COR-L47 (cell line): Measurements from ENCODE around the gene MAGI3.
A peak's percentile ranks its signal among the peaks of the same experiment; 100 is the strongest.

ENCODE experiments used
- DNase-seq: peaks from one replicate; lab custom pipeline; 2025; lab: John Stamatoyannopoulos, UW

The MAGI3 gene

DNA sequence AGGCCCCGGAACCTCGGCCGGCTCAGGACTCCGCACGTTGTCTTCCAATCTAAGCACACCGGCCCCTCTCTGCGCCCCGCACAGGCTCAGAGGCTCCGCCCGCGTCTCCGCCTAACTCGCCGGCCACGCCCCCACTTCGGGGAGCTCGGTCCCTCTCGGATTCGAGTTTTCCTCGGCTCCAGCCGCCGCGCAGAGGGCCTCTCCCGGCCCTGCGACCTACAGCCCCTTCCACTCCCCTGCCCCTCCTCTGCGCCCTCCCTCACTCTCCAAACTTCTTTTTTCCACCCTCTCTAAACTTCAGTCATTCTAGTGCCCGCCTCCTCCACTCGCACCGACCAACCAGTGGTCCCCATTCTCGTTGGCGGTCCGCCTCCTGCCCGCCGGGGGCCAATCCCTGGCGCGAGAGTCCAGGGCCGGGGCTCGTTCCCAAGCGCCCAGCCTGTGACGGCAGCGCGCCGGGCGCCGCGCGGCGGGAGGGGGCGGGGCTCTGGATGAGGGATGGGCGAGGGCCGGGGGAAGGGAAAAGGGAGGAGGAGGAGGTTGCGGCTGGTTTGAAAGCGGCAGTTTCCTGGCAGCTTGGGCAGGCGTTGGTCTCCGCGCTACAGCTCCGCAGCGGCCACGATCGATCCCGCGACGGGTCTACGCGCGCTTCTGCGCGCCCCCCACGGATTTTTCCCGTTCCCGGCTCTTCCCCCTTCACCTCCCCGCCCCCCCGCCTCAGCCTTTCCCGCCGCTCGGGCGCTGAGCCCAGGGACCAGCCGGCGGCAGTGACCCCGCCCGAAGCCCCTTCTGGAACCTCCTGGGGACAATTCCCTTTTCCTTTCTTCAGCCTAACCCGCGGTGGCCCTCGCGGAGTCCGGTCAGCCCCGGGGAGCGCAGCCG, at the start of gene MAGI3:
MAGI3 (plus strand) TSS at position 563 of the 882 bp plus-strand sequence. CDS start 519 bp downstream, outside the sequence.
- DNase-seq, result peak; percentile 98

DNA sequence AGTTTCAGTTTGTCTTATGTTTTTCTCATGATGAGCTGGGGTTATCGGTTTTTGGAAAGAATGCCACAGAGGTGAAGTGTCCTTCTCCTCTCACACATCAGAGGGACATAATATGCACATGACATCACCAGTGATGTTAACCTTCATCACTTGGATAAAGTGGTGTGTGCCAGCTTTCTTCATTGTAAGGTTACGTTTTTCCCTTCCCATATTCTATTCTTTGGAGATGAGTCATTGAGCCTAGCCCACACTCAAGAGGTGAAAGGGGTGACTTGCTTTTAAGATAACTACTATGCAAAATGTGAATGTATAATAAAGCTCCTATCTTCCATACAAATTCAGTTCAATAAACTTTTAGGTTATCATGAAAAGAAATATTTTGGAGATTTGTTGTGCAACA, 36.7 kb upstream of the MAGI3 start:
- no peak for DNase-seq

DNA sequence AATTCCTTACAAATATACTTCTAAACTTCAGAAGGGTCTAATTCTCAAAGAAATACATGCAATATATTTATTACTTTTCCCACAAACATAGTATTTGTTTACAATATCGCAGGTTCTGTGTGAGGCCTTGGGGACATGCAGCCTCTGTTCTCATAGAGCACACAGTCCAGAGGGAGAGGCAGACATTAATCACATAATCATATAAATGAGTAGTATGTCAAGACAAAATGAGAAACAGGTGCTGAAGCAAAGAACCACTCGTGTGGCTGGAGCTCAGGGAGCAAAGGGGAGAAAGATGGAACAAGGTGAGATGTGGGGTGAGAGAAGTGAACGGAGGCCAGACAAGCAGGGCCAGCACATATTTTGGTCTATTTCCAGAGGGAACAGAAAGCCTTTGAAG, 26.4 kb upstream of the MAGI3 start:
- no peak for DNase-seq

DNA sequence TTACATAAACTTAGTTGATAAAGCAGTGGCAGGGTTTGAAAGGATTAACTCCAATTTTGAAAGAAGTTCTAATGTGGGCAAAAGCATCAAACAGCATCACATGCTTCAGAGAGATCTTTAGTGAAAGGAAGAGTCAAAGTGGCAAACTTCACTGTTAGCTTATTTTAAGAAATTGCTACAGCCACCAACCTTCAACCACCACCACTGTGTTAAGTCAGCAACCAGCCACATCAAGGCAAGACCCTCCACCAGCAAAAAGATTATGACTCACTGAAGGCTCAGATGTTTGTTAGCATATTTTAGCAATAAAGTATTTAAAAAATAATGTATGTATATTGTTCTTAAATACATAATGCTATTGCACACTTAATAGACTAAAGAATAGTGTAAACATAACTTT, 21.3 kb upstream of the MAGI3 start:
- no peak for DNase-seq

DNA sequence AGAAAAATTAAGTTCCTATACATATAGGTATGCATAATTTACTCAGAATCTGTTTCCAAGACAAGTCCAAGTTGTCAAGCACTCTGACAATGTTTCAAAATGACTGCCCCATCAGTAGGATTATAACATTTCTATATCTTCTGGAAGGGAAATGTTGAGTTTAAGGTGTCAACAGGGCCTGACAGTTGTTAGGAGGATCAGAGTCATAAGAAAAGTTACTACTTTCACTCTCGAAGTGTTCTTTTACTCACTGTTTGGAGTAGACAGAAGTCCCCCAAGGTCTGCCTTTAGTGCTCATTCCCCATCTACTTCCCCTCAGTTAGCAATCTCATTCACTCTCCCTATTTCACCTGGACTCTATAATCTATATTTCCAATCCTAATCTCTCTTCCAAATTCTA, 20.6 kb upstream of the MAGI3 start:
- no peak for DNase-seq

DNA sequence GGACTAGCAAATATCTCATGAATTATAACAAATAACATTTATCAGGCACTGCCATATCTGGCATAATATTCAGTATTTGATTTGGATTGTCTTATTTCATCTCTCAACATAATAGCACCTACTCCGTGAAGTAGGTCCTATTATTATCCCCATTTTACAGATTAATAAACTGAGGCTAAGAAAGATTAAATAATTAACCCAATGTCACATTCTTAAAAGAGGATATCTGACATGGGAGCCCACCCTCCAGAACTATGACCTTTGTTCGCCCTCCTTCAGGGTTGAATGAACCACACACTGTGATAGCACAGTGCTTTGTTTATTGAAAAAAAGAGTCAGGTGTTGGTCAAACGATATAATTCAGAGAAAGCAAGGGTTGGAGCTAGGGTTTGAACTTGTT, 19.4 kb upstream of the MAGI3 start:
- DNase-seq, result no peak

DNA sequence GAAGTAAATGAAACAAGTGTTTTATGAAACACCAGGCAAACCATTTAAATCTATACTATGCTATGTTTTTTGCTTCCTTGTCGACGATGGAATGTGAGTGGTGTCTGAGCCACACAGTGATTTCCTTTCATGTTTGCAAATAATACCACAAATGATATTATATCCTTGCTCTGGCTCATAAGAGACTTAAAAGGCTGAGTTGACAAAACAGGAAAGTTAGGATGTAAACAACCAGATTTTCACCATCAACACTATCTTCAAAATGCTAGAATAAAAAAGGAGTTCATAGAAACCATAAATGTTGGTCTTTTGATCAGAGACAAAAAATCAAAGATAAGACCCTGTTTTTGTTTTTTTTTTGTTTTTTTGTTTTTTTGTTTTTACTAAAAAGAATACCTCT, 17.8 kb upstream of the MAGI3 start:
- DNase-seq, result no peak

DNA sequence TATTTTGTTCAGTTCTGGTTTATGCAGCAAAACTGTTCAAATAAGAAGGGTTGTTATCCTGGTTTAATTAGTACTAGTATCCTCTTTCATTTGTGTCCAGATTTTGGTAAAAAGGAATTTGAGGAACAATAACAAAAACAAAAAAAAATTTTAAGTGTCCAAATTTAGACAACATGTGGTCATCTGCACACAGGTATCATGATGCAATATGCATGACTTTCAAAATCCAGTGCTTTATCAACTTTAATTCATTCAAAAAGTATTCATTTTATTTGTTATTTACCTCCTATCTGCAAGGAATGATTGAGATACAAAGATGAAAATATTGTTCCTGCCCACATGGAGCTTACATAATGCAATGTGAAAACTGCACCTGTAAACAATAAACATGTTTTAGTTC, 16.7 kb upstream of the MAGI3 start:
- DNase-seq, result no peak

DNA sequence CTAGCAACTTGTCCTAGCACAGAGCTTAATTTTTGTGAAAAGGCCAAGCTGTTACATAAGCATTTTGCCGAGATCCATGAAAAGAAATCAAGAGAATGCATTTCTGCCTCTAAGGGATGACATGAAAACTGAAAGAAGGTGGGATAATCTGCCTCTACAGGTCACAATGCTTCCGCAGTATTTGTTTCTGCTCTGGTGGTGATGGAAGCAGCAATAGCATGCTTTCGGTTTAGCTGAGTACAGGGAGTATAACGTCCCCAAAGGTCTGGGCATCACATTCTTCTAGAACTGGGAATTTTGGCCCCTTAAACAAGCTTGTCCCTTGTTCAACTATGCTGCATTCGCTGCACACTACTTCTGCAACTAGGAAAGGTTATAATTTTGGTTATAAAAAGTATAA, 14.4 kb upstream of the MAGI3 start:
- no peak for DNase-seq

DNA sequence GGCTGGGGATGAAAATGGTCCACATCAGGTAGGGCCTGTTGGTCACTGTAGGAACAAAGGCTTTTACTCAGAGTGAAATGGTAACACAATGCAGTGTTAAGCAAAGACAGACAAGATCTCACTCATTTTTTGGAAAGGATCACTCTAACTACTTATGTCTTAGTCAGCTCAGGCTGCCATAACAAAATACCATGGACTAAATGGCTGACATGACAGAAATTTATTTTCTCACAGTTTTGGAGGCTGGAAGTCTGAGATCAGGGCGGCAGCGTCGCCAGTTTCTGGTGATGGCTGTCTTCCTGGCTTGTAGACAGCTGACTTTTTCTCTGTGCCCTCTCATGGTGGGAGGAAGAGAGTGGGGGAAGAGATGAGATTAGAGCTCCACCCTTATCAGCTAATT, 10.2 kb upstream of the MAGI3 start:
- DNase-seq, result no peak

DNA sequence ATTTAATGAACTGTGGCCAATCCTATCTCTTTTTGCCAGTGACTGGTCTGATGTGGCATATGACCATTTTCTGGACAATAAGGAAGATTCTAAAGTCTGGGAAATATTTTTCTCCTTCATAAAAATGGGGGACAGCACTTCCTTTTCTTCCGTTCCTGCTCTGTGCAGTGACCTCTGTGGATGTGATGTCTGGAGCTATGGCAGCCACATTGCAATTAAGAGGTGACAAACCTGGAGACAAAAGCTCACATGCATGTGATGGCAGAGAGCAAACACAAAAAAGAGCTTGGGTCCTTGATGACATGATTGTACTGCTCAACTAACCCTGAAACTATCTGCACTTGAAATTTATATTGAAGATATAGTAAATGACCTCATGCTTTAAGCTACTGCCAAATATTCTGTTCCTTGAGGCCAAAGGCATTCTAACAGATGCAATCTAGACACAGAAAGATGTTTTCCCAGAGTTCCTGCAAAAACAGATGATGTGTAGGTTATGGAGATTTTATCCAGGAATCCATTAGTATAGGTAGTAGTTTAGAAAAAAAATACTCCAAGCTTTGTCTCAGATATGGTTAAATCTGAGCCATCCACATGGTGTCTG, 2.2 kb upstream of the MAGI3 start:
- no peak for DNase-seq

DNA sequence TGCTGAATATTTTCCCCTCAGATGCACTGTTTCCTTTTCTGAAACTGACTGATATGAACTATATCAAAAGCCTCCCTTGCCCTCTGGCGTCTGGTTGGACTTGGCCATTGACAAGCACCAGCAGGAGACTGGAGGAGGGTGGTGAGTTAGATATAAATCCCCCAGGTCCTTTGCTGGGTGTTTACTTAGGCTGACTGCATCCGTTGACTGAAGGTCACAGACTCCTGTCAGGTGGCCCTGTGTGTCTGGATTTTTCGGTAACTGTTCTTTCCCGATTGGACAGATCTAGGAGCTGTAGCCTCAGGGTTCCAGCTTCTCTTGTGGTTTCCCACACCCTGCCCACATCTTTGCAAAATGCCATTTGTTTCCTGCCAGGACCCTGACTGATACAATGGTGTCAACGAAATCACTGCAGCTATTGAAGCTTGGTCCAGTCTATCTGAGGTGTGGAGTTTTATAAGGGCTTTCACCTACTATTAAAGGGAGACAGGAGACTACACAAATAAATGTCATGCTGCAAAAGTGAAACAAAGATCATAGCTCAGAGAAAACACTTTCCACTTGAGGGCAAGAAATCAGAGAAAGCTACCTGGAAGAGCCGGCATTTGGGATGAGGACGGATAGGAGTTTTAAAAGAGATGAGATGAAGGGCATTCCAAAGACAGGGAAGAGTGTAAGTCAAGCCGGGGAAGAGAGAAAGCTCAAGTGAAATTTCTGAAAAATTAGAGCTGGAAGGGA, 1.5 kb upstream of the MAGI3 start:
- peak; percentile 71 for DNase-seq

DNA sequence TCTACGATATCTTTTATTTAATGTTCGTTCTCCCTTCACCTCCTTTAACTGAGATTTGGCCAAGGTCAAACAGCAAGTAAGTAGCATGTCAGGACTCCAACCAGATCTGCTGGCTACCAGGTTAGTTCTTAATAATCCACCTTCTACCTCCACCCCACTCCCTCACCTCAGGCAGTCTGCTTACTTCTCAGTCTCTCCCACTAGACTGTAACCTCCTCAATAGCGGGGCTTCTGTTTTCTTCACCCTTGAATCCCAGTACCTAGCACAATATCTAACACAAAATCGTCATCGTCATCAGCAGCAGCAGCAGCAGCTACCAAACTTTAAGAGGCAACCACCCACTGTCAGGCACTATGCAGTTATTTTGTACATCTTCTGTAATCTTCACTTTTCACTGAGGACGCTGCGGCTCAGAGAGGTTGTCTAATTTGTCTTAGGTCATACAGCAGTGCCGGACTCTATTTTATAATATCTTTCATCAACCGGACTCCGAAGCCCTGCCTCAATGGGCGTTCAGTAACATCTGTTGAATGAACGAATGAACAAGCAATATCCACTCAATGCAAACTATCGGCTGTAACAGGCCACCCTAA, 859 bp upstream of the MAGI3 start:
- no peak for DNase-seq

DNA sequence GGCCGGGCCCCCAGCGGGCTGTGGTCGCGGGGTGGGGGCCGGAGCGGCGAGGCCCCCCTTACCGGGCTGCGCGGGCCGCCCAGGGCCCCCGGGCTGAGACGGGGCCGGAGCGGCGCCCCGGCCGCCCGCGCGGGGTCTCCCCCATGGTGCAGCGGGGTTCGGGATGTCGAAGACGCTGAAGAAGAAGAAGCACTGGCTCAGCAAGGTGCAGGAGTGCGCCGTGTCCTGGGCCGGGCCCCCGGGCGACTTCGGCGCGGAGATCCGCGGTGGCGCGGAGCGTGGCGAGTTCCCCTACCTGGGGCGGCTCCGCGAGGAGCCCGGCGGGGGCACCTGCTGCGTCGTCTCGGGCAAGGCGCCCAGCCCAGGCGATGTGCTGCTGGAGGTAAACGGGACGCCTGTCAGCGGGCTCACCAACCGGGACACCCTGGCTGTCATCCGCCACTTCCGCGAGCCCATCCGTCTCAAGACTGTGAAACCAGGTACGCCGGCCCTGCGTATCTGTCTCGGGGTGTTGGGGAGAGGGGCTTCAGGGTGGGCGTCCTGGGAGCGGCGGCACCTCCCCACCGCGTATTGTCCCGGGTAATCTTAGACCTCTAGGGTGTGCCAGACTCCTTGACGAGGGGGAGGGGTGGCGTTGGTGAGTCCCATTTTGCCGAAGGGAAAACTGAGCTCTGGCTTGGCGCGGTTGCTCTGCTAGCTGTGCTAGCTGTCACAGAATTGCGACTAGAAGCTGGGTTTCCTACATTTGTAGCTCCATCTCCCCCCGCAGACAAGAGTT, 745 bp downstream of the MAGI3 start:
- DNase-seq, result peak; percentile 39

DNA sequence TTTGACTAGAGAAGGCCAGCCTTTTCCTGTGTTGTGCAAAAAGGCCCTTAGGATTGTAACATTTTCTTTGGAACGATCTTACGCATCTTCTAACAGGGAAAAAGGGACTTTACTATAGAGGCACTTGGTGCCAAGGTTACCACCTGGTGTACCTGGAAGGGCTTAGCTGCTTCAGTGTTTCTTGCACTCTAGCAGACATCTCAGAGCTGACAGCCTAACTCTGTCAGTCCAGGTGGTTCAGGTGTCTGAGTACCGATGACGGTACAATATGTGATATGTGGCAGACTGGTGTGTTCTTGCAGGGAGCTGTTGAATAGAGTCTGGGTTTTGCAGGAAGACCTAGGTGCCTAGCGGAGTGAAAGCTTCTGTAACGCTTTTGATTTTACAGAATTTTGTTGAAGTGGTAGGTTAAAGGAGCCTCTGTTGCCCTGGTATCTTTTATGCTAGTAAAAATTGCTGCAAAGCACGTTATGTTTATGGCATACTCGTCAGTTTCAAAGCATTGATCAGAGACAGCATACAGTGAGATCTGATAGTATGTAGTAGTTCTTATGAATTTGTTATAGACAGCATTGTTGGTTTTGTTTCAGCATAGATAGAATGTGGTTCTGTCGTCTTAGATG, 1.4 kb downstream of the MAGI3 start:
- peak; percentile 22 for DNase-seq

DNA sequence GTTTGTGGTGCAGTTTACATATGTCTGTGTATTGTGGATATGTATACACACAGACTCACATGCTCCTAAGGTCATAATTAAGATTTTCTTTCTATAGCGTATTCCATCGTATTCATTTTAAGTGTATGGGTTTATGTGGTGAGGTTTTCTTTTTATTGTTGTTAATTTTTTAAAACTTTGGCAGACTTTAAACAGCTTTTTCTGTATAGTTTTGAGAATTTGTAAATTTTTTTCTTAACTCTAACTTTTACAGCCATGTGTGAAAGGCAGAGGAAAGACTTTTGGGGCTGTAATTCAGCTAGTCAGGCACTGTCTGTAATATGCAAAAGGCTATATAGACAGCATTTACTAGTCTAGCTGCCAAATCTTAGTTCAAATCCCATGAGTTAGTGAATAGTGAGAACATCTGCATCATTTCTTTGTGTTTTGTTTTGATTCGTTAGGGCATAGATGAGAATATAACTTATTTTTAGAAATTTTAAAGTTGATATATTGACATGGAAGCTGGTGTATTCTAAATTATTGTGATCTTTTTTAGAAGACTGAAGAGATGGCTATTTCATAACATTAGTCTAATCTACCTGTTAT, 2.3 kb downstream of the MAGI3 start:
- no peak for DNase-seq

DNA sequence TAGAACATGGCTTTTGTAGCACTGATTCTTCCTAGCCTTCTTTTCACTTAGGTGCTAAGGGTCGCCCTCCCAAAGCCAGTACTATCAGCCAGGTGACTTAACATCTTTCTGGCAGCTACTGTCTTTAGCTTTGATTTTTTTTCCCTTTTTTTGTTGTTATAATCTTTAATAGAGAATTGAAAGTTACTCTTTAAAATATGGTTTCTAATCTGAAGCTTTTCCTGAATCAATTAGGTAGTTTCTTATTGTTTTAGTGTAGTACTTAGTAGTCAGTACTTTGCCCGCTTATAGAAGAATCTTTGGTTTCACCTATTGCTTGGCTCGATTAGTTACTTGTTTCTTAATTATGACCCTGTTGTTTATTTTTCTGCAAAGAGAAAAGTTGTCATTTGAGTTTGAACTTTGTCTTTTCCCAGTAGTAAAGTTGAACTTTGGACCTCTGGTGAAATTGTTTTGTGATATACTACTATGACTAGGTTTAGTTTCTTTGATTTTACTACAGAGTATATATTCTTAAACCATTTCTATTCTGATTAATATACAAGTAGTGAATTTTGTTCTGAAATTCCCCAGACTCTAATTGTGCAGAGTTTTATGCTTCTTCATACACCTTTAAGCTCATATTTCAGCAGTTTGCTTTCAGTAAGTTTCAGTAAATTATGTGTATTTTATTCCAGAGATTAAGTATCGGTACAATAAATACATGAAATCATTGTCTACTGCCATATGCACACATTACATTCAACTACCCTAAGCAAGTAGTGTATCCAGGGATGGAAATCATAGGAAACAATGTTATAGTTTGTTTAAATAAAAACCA, 3.9 kb downstream of the MAGI3 start:
- no peak for DNase-seq

DNA sequence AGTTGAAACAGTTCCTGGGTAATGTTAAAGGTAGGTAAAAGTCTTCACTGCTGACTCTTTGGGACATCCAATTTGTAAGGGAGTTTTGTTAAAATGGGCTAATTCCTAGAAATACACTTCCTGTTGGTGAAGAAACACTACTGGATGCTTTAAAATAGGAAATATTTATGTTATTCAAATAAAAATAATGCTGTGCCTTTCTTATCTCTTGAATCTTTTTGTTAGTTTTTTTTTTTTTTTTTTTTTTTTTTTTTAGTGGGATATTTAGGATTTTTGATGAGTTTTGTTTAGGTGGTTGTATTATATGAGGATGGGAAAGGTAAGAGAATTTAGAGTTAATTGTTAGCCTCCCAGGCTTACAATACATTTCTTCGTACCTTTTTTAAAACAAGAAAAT, 4.5 kb downstream of the MAGI3 start:
- DNase-seq, result no peak

DNA sequence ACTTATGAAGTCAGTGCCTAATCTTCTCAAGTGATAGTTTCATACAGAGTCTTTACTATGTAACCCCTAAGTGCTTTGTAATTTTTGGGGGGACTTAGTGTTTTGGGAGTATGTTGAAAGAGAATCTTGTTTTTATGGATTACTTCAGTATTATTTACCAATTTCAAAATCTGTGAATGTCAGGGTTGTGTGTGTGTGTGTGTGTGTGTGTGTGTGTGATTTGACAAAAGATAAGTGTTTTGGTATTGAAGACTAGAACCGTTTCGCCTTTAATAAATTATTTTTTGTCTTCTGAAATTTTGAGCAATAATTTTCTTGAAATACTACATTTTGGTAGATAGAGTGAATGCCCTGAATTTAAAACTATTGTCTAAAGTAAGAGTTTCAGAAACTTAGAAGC, 5.8 kb downstream of the MAGI3 start:
- DNase-seq, result no peak

DNA sequence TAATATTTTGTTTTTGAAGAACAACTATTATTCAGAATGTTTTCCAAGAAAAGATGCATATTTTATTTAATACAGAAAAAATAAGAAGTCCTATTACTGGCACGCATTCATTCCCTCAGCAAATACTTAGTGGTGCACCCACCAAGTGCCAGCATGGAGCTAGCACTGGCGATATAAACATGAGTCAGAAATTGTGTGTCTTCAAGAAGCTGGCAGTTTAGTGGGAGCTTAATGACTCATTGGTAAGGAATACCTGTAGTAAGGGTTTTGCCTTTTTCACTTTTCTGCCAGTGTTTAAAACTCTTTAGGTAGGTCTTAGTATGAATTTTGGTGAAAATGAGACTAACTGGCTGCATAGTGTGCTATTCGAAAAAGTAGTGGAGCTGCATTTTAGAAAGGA, 6.3 kb downstream of the MAGI3 start:
- no peak for DNase-seq
